Measurements from ENCODE around the gene IL17C.

The IL17C gene

DNA sequence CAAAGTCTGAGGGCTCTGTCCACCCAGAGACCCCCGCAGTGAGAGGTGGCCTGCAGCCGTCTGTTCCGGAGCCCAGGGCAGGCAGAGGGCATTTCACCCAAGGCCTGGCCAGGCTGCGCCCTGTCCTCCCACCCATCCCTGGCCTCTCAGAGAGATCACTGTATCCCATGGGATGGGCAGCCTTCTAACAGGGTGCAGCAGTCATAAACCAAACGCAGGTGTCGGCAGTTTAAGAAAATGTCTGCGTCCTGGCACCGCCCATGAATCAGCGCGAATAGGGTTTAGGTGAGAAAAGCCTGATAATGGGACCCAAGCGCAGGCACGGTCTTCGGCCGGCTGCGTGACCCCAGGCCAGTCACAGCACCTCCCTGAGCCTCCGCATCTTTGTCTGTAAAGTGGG, 7.1 kb downstream of the IL17C start:
- DNase-seq (ENCODE audit: low read depth in 2 of 2): no peak

DNA sequence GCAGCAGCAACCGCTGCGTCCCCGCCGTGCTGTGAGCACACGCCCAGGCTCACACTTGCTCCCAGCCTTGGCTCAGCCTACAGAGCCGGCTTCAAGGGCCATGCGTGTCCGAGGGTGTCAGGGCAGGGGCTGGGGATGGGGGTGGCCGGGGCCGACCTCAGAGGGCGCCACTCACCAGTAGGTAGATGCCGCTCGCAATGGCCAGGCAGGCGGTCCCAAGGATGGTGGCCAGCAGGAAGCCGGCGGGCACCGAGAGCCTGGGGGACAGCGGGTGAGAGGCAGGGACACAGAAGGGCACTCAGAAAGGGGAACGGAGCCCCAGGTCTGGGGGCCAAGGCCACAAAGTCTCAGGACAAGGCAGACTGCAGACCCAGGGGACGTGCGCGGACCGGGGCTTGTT, 7.6 kb downstream of the IL17C start:
- no peak for DNase-seq (ENCODE audit: low read depth in 2 of 2)

DNA sequence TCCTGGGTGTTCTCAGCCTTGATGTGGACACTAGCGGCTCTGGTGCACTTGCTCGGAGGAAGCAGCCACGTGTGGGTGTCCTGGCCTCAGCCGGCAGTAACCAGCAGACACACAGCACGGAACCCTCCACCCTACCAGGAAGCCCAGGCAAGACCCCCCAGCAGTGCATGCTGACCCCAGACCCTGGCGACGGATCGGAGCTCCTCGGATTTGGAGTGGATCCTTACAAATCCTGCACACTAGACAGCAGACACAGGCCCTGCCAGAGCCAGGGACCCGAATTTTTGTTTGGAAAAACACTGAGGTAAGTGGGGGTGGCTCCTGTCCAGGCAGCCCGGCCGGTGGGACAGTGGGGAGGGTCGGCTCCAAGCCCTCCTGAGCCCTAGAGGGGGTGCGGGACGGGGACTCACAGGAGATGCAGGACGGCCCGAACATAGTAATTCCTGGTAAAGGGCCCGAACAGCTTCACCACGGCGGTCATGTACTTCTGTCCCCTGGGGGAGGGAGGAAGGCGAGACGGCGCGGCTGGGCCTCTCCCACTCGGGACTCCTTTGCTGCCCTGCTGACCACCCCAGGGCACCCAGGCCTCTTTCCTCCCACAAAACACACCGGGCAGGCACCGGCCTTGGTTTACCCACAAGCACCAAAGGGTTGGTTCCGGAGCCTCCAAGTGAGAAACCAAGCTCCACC, 8.1 kb downstream of the IL17C start:
- no peak for DNase-seq (ENCODE audit: low read depth in 2 of 2)

DNA sequence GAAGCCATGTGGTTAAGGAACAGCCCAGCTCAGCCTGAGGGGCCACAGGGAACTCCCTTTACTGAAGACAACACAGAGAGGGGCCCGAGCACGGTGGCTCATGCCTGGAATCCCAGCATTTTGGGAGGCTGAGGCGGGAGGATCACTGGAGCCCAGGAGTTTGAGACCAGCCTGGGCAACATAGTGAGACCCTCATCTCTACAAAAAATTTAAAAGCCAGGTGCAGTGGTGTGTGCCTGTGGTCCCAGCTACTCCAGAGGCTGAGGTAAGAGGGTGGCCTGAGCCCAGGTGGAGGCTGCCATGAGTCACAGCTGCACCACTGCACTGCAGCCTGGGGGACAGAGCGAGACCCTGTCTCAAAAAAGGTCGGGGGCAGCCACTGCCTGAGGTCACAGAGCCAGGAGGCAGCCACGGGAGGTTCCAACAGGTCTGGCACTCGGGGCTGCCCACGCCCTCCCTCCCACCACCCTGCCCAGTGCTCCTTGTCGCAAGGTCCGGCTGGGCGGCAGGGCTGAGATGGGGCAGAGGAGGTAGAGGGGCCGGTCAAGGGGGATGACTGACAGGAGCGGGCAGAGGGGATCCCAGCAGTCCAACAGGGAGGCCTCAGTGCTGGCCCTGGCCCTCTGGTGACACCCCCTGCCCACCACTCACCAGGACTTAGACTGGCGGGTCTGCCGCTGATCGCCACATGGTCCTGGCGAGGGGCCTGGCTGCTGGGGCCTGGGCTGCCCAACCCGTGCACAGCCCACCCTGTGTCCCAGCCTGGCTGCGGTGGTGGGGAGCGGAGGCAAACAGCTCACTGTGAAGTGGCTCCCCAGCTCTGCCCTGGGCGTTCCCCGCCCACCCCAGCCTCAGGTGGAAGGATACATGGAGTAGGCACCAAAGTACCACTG, 9.1 kb downstream of the IL17C start:
- no peak for DNase-seq (ENCODE audit: low read depth in 2 of 2)

DNA sequence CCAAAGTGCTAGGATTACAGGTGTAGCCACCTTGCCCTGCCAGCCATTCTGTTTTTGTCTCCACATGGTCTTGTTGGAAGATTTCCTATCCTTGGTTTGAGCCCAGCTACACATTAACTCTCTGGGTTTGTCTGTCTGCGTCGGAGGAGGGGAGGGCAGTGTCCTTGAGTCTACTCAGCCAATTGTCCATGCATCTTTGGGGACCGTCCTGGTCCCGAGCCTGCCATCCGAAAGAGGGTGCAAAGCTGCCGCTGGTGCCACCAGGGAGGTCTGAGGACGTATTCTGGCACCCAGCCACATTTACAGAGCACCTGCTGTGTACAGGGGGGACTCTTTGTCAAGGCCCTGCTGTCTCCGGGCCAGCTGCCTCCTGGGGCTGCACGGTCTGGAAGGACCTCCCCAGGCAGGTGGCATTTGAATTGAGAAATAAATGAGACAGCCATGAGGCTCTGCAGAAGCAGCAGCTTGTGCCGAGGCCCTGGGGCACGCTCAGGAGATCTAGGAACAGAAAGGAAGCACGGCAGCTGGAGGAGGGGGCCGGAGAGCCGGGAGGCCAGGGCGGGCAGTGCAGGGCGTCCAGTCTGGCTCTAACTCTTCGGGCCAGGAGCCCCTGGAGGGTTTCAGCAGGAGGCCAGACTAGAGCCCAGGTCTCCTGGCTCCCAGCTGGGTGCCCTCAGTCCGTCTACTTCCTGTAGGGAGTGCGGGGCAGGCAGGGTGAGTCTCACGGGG, 11.0 kb downstream of the IL17C start:
- DNase-seq (ENCODE audit: low read depth in 2 of 2): no peak

DNA sequence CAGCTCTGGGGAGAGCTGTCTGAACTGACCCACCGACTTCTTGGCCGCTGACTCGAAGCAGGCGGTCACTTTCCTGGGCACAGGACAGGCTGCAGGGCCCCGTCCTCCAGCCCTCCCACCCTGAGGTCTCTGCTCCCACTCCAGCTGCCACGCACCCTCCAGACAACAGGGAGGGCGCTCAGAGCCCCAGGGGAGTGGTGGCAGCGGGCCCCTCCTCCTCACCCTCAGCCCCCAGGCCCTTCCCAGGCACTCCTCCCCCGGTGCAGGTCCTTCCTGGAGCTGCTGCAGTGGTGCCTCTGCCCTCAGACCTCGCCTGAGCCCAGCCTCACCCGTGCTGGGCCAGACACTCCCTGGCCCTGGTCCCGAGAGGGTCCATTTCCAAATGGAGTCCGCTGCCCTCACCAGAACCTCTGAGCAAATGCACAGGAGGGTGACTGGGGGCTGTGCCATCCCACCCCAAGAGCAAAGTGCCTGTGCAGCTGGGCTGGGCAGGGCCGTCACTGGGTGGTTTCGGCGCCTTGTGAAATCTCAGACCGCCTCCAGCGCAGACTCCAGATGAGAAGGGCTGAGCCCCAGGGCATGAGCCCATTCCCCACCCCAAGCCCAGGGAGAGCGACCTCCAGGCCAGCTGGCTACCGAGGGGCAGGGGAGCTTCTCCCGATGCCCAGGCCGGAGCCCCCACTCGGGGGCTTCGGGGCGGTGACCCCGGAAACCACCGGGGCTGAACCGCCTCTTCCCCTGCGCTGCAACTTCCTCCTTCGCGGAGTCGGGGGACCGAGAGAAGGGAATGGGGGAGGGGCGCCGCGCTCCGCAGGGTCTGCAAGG, 11.8 kb downstream of the IL17C start:
- no peak for DNase-seq (ENCODE audit: low read depth in 2 of 2)

DNA sequence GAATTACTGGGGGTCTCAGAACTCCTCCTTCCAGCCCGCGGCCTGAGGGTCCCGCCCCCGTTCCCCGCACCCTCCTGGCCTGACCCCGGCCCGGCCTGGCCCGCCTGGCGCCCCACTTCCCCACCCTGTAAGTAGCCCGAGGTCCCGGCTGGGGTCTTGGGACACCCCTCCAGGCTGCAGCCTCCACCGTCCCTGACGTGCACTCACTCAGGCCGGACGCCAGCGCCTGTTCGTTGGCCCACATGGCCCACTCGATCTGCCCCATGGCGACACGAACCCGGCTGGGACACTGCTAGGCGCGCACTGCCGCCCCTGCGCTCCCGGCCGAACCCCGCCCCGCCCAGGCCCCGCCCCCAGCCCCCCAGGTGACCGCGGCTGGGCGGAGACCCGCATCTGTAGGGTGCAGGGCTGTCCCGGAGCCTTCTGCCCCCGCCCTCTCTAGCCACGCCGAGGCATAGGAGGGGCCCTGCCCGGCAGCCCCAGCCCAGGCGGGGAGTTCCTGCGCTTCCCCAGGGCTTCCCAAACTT, 12.4 kb downstream of the IL17C start, which contains the start of gene CYBA:
TSS of gene CYBA (minus strand) at position 305 of the 527 bp plus-strand sequence. CDS start at position 265, 40 bp downstream.
- DNase-seq (ENCODE audit: low read depth in 2 of 2): peak in 1 of 2 experiments; percentile 13

DNA sequence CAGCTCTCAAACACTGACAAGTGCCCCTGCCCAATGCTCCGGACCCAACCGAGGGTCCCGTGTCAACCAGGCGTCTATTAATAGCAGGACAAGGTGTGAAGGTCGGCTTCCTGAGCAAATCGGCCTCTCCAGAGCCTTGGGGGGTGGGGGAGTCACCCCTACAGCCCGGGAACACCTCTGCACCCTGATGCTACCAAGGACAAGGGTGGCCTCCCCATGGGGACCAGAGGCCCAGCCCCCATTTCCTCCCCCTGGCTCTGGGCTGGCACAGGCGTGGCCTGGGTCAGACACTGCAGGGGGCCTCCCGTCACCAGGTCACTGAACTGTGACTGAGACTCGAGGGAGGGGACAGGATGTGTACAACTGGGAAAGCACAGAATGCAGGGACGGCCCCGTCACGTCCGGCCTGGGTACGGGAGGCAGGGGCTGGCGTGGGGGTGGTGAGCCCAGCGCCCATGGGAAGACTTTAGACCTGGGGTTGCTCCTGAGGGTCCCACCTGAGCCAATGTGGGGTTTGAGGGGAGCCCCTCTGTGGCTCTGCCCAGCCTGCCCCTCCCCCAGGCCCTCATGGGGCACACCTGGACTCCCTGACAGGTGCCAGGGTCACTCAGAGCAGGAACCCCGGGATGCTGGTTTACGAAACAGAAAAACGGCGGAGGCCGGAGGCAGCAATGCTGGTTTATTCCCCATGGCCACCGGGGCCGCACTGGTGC, 13.1 kb downstream of the IL17C start:
- no peak for DNase-seq (ENCODE audit: low read depth in 2 of 2)

DNA sequence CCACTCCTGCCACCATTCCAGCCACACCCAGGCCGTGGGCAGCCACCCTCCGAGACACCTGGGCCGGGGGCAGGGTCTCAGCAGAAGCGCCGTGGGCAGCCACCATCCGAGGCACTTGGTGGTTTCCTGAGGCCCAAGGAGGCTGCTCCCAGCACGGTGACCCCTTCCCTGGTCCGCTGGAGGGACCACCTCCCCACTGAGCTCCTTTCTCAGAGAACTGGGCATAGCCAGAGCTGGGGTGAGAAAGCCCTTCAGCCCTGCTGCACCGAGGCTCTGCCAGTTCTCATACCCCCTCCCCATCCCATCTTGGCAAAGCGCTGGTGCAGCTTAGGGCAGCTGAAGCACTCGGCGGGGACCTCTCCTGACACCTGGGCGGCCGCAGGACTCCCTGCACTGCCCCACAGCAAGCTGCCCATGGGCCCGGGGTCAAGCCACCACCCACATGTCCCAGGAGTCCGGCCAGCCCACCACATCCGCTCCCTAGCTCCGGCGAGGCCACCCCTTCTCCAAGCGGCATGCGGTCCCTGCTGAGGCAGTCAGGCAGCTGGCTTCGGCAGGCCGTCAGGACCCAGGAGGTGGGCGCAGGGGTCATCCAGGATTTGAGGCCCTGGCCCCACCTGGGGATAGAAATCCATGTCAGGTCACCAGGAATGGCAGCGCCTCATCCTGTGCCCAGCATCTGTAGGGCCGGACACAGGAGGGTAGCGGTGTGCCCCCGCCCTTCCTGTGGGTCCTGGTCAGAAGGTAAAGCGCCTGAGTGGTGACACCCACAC, 13.8 kb downstream of the IL17C start:
- no peak for DNase-seq (ENCODE audit: low read depth in 2 of 2)

DNA sequence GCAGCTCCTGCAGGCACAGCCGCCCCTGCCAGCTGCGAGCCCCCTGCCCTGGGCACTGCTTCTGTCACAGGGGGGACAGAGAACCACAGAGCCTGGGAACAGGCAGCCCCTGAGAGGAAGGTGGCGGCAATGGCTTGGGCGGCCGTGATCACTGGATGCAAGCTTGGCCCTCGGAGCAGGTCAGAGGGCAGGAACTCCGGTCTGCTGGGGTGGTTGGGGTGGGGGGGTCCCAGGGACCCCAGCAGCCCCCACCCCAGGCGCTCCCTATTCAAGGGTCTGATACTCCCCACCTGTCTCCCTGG, 14.3 kb downstream of the IL17C start:
- no peak for DNase-seq (ENCODE audit: low read depth in 2 of 2)

DNA sequence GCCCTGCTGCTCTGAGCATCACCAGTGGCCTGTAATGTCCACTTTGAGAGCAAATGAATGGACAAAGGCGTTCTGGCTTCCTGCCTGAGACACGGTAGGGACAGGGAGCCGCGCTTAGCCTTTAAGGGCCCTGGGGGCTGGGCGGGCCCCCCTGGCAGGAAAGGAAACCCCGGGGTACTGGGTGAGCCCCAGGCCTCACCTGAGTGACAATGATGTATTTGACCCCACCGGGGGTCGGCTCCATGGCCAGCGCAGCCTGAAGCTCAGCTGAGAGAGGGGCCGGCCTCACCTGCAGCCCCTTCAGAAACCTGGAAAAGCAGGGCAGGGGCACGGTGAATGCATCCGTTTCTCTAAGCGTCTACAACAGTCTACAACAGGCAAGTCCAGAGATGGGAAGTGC, 14.7 kb downstream of the IL17C start:
- no peak for DNase-seq (ENCODE audit: low read depth in 2 of 2)

DNA sequence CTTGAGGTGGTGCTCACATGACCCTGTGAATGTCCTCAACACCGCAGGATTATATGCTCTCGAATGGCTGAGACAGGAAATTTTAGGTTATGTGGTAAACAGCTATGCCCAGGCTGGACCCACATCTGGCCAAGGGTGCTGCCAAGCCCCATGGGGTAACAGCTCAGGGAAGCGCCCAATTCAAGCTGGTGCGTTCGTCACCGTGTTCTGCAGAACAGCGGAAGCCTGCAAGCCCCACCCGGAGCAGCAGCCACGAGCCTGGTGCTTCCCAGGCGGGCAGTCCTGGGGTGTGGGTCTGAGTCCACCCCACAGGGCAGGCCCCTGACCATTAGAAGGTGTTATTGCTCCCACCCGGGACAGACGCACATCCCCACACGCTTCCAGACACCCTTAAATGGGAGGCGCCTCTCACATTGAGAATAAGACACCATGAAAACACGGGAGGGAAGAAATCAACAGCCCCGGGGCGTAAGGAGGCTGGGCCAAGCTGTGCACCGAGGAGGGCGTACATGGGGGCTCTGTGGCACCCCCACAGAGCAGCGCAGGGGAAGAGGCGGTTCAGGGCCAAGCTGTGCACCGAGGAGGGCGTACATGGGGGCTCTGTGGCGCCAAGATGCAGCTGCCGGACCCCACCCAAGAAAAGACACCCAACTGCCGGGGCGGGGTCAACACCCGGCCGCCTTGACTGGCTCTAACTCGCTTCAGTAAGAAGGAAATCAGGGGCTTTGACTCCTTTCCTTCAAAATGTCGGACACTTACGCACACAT, 15.4 kb downstream of the IL17C start:
- DNase-seq (ENCODE audit: low read depth in 2 of 2): no peak

DNA sequence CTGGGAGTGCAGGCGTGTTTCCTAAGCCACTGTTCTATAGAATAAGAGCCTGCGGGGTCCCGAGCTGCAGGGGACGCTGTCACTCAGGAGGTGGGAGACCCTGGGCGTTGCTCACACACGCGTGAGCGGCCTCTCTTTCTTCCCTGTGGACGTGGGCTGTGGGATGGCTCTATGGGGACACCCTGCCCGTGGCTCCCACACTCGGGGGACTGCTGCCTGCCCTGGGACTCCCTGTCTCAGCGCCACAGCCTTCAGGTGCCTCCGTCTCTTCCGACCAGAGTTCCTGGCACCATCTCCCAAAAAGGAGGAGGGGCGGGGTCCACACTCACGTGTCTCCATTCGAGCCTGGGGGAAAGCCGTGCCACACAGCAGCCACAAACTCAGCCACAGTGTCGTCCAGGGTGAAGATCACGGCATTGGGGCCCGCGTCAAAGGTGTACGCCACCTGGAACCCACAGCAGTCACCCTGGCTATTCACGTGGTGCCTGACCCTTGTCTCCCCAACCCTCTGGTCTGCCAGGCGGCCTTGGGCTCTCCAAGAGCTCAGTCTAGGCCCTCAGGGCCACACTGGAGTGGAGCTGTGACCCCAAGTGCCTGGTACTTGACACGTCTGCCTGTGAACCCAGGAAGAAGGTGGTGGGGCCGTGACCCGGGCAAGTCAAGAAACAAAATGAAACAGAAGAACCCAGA, 16.1 kb downstream of the IL17C start:
- DNase-seq (ENCODE audit: low read depth in 2 of 2): no peak

DNA sequence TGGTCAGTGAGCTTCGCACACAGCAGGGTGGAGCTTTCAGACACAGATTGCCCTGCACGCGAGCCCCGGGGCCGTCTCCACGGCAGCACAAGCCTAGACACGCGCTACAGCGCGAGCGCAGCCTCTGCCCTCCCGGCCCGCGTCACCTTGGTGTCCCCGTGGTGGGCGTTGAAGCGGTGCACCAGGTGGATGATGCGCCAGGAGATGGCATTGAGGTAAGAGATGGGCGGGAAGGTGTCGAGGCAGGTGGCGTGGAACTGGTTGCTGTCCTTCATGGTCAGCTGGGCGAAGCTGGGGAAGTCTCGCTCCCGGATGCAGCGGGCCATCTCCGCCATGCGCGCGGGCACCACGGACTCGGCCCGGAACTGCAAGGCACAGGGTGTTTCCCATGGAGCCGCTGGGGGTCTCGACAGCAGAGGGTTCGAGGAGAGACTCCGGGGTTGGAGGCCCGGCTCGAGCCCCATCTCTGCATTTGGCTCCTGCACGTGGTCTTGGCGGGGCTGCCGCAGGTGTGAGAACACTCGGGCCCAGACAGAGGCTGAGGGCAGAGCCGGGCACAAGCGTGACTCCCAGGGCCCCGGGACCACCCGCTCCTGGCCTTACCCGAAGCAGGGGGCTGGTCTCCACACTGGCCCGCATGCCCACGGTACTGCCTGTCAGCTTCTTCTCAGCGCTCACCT, 16.8 kb downstream of the IL17C start:
- no peak for DNase-seq (ENCODE audit: low read depth in 2 of 2)

DNA sequence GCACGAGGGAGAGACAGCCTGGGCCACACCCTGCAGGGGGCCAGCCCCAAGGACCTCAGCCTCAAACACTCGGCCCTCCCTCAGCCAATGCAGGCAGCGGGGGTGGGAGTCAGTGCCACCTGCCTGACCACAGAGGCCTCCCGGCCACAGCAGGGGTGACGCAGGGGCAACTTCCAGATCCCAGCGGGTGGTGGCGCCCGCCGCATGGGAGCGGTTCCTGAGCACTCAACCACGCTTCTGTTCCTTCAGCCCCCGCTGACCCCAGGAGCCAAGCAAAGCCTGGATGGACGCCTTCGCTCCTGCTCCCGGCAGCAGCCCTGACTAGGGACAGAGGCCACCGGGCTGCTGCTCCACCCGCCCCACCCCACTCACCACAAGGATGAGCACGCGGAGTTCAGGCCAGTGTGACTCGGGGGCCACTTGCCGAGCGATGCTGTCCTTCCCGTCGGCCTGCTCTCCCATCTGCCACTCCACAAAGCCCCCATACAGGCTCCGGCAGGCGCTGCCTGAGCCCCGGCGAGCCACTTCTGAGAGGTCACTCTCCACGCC, 17.4 kb downstream of the IL17C start:
- no peak for DNase-seq (ENCODE audit: low read depth in 2 of 2)

DNA sequence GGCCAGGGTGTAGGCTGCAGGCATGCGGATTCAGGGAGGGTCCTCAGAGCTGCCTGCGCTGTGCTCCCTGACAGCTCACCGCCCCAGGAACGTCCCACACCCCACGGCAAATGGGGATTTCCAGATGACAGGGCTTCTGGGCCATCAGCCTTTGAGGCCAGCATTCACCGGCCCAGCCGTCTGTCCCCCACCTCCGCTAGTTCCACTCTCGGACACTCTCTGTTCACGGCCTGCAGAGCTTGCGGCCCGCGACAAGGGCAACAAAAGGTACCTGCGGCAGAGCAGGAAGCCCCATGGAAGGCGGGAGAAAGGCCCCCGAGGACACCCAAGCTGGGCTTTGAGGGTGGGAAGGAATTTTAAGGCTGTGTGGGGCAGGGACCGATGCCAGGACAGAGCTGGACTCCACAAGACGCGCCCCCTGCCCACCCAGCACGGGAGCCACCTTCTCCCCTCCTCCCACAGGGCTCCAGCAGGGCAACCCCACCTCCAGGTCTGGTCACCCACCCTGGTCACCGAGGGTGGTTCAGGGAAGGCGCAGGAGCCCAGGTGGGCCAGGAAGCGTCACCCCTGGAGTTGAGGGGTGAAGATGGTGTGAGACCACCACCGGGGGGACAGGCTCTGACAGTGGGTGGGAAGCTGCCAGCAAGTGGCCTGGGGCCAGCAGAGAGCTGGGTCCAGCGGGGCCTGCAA, 18.1 kb downstream of the IL17C start:
- no peak for DNase-seq (ENCODE audit: low read depth in 2 of 2)

DNA sequence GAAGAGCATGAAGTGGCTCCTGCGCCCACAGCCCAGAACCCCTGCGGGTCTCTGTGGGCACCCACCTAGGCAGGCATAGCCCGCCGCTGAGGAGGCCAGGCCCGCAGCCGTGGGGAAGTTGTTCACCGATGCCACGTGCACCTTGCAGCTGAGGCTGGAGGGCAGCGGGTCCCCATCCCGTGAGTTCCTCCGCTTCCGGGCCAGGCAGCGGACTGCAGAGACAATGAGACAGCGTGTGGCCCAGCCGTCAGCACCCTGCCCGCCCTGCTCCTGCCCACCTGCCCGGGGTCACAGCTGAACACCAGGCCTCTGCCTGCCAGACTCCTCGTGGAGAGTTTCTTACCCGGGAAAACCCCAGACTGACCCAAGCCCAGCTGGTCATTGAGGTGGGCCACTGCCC, 19.0 kb downstream of the IL17C start:
- no peak for DNase-seq (ENCODE audit: low read depth in 2 of 2)

Data from fibroblast of skin of left biceps (primary cell).